HG03095 (cell line): Measurements from ENCODE around the gene SUSD6.

Experiments
- ATAC-seq: cut with Tn5 transposase; IDR thresholded peaks from one replicate; pipeline ENCODE4 v1.9.1; 2021; ENCODE audit warnings: moderate library complexity; ENCODE audit not compliant: unreplicated experiment

SUSD6 gene

DNA sequence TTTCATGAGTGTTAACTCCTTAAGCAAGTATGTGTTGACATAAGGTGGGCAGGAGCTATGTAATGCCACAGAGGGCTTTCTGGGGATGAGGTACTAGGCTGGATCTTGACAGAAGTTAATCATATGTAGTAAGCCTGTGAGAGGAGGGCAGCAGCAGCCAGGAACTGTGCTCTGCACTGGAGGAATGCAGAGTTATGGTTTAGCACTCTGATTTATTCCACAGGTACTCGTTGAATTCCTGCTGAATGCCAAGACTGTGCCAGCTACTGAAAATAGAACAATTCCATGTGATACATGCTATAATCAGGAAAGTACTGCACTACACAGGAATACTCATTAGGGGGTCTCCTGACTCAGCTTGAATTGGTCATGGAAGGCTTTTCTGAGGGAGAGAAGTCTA, 58.7 kb downstream of the SUSD6 start:
- no peak for ATAC-seq

DNA sequence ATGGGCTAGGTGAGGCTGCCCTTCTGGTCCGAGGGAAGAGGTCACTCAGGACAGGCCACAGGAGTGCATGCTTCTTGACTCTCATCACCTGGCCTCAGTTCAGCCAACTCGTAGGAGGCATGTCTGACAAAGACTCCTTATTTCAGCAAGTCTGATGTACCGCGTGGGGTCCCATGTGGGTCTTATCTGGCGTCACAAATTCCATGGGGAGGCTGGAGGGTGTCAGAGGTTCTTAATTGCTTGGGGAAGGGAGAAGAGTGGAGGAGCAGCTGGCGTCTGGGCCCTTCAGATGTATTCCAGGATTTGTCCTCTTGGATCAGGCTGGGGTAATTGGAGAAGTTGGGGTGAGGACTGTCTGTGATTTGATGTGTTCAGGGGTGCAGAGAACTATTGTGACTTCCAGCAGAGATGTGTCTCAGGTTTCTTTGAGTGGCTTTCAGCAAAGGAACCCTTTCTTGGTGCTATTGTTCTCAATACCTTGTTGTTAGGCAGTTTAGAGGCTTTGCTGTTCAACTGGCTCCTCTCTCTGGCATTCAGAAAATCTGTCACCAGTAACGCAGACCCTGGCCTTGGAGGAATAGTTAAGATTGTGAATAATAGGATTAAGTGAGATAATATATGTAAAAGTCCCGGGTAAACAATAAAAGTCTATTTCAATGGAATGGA, 60.1 kb downstream of the SUSD6 start:
- ATAC-seq: no peak

DNA sequence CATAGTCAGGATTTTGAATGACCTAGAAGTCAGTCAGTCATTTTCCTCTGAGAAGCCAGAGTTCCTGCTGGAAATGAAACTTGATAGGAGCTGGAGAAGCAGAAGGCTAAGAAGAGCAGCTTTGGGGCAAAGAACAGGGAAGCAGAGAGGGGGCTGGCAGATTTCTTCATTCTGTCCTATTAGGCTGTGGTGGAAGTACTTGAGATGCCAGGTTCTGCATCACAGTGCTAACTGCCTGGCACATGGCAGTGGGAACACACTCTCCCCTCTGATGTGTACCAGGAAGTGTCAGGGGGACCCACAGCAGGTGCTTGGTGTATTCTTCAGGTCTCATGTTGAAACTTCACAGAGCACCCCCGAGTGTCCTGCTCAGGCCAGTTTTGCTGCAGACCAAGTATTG, 61.0 kb downstream of the SUSD6 start:
- no peak for ATAC-seq

DNA sequence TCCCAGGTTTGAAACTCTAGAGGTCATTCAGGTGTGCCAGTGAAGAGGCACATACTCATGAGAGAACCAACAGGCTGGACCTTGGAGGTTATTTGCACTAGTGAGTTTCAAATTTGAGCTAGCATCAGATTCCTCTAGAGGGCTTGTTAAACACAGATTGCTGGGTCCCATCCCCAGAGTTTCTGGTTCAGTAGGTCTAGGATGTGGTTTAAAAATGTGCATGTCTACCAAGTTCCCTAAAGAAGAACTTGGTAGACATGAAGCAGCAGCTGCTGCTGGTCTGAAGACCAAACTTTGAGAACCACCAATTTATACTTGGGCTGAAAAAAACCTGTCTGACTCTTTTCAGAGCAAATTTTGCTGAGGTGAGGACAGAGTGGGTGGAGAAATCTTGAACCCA, 61.7 kb downstream of the SUSD6 start:
- ATAC-seq: no peak

DNA sequence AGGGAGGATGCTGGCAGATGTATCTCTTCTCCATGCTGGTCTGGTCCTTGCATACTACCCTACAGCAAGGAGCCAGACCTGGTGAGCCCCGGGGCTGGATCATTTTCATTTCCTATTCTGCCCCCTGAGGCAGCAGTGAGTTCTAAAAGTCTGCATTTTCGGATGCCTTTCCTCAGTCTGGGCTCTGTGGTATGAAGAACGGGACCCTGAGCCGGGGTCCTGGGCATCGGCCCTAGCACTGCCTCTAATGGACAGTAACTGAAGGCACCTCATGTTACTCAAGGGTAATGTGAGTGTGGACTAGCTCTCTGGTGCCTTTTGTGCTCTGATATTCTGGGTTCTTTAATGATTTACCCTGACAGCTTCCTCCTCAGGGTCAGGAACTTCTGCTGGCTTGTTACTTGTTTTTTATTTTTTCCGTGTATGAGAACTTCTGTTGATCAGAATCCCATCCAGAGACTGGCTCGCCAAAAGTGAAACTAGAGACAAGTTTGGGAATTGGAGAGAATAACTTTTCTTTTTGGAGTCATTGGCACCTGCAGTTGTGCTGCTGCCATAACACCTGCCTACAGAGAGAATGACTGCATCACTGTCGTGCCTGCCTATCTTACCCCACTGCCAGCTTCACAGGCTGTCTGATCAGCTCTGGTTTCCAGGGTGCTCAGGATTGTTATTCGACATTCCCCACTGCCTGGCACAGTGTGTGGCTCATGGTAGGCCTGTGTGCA, 62.3 kb downstream of the SUSD6 start:
- no peak for ATAC-seq

DNA sequence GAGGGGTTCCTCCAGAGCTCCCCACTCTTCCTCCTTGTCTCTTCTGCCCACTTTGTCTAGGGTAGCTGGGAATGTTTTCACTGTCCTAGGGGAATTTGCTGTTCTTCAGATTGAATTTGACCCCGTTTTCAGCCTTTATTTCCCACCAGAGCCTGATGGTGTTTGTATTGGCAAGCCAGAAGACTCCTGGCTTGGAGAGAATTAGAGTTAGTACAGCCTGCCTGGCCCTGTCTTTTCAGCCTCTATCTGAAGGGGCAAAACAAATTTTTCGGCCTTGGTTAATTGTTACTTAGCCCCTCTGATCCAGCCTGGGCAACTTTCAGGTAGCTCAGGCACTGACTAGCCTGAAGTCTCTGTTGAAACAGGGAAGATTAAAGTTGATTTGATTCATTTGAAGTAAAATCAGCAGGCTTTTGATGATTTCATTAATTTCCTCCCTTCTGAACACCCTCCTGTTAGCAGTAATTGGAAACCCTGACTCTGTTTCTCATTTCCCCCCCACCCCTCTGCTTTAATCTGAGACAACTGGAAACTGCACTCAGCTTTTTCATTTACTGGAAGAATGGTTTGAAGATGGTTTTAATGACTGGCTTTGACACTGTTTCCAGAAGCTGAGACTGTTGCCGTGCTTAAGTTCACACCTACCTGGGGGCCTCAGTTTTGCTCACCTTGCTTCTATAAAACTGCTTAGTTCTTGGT, 63.3 kb downstream of the SUSD6 start:
- ATAC-seq: no peak

DNA sequence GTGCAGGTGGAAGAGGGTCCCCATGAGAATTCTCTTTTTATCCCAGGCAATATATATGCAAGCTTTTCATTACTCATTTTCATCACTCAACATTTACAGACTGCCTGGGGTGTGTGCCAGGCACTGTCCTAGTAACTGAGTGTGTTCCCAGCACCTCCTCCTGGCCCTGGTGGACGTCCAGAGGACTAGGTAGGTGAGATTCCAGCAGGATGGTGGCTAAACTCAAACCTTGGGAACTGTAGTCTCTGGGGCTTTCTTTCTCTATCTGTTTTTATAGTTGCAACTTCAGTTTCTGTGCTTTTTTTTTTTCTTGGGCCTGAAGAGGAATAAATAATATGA, 63.8 kb downstream of the SUSD6 start:
- no peak for ATAC-seq

DNA sequence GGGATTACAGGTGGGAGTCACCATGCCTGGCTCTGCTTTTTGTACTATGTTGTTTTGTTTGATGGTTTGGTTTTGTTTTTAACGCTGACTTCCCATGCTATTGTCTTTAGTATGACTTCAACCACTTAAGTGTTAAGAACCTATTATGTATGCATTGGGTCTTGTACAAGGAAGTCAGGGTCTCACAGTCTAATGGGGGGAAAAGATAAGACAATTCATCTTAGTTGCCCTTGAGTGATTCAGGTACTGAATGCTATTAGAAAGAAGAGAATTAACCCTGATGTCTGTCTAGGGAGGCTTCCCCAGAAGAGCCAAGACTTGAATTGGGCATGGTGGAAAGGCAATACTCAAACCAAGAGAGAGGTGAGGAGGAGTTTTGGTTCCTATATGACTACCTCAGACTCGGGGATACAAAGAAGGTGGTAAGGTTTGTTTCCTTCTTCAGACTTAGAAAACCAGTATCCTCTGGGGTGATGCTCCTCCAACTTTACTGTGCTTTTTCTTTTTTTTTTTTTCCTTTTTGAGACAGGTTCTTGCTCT, 64.6 kb downstream of the SUSD6 start:
- peak; percentile 72 for ATAC-seq

DNA sequence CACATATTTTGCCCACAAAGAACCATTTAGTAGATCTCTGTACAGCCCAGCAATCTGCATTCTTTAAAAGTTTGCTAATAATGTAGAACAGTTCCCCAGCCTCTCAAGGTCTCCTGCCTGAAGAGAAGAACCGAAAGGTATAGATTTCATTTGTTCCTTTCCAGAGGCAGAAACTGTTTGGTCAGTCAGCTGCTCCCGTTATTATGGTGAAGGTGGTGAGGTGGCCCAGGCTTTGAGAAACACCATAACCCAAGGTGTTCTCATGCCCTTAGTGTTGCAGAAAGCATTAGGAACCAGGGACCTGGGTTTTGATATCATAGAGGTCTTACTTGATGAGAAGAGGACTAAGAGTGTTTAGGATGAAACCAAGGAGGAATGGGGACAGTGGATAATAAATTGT, 65.3 kb downstream of the SUSD6 start:
- no peak for ATAC-seq

DNA sequence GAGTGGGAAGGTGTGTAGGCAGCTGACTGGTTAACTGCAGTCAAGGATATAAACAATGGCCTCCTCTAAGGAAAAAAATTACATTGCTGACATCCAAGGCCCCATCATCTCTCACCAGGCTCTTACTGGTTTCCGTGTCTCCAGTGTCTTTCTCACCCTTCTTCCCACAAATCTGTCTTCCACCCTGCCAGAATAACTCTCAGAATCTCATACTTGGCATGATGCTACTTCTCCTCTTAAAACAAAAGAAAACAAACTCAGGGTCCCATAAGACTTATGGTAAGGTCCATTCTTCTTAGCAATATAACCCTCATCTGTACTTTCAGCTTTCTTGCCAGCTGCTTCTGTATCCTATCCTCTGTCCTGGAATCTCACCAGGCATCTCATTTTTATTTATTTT, 68.9 kb downstream of the SUSD6 start:
- no peak for ATAC-seq

DNA sequence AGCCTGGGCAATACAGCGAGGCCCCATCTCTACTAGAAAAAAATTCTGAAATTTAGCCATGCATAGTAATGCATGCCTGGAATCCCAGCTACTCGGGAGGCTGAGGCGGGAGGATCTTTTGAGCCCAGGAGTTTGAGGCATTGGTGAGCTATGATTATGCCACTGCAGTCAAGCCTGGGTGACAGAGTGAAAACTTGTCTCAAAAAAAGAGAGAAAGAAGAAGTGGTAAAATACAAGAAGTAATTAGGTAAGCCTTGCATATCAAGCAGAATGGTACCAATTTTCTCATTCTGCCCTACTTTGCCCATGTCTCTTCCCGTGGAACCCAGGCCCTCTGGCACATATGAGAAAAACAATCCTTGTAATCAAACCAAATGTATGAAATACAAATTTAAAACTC, 70.7 kb downstream of the SUSD6 start:
- ATAC-seq: no peak

DNA sequence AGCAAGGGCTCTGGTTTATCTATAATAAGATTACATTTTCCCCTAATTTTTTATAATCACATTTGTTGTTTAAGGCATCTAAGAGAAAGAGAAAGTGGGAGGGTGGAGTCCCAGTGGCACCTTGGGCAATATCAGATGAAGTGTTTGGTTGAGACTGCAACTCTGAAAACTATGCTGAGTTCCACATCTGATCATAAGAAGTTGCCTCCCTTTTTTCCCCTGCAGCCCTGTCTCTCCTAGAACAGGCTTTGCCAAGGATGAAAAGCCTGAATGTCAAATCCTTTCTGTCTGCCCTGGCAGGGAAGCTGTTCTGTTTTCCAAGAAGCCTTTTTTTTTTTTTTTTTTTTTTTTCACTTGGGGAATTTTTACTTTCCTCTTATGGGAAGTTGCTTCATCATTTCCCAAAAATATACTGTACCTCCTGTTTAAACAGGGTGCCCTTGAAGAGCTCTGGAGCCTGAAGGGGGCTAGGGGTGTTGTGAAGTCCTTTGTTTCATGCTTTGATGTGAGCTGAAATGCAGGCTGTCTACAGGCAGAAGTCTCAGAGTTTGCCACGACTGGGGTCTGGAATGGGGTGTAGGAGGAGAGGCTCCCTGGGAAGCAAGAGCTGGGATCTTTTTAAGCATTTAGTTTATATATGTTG, 71.3 kb downstream of the SUSD6 start:
- ATAC-seq: no peak

DNA sequence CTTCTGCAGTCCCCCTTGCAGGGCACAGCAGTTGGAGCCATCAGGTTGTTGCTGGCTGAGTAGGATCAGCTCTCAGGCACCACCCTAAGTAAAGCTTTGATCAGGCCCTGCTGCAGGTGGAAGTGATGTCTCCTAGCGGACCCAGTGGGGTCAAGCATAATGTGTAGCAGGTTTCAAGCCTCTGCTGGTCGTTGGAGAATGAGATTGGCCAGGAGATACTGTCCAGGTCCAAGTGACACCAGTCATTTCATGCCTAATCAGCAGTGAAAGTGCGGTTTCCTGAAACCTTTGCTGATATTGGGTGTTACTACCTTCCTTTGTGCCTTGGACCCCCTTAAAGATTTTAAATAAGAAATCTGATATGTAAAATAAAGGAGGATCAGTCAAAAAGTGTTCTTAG, 72.6 kb downstream of the SUSD6 start:
- ATAC-seq: peak; percentile 42

DNA sequence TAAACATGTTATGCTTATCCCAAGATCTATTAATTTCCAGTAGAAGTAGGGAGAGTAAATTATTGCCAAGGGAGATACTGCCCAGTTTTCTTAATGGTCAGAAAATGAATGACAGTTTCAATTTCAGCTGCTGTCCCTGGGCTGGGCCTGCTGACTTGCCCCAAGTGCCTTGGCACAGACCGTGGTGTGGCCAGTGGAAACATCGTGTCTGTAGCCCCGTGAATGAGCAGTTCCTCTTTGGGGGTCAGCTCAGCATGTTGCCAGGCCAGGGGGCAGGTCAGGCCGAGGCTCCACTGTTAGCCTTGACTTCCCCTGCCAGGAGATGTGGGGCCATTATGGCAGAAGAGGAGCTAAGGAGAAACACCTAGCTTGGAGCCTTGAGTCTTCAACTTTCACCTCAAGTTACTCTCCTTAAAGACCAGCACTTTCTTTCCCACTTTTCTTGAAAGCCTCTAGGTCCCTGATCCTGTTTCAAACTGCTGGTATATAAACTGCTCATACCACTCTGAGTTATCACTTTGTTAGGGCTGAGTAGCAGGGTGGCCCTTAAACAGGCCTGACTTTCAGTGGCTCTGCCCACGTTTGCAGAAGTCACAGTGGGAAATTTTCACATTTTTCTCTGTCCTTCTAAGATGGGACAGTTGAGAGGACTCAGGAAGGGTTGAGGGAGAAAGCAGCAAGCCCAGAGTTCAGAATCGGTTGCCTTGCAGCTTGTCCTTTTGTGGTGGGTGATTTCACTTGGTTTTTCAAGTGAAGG, 73.2 kb downstream of the SUSD6 start:
- no peak for ATAC-seq

DNA sequence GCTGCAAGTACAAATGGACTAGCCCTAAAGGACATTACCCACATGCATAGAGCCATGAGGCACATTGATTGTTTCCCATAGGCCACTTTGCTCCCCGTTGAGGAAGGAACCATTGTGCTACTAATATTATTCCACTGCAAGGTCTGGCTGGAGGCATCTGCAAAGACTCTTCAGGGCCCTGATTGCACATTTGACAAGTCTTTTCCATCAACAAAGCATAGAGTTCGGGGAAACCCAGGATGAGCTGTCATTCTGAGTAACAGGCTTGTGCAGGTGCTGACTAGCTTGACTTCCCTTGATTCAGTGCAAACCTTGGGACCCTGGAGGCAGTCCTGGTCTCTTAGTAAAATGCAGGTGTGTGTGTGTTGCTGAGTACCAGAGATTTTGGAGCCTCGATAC, 73.8 kb downstream of the SUSD6 start:
- peak; percentile 60 for ATAC-seq

DNA sequence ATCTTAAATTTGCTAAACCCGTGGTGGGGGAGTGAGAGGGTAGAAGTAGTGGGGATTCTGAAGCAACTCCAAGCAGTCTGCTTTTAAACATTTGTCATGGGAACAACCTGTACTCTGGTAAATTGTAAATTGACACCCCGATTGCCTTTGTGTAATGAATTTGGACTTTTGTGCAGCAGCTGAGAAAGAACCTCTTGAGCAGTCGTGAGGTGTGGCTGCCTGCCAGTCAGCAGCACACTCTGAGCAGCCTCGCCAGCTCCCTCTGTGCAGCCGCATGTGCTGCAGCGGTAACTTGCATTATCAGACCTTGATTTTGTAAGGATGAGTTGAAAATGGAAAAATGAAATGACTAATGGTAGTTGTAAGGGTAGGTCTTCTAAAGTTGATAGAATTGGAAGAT, 74.3 kb downstream of the SUSD6 start:
- ATAC-seq: no peak

DNA sequence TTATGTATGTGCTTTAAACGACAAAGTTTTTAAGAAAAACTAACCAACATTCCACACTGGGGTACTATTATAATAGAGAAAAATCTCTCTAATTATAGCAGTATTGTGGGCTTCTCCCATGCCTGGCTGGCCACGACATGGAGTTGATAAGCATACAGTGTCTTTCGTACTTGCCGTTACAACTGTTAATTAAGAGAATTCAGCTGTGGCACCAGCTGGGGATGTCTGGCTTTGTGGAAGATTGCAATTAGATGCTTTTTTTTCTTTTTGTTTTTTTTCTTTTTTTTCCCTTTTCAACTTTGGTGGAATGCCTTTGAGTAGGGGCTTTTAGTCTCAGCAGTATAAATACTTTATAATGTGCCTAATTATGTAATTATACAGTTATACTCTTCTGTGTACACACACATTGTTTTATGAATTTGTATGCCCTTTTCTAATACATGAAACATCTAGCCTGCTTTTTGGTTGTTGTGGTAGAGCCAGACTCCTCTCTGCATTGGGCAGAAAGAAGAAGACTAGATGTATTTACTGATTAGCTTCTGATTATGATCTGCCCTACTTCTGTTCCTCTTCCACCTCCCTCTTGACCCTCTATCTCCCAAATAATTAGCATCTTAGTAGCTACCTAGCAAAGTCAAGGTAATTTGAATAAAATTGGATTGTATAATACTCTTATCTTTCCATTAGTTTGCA, 76.4 kb downstream of the SUSD6 start:
- no peak for ATAC-seq

DNA sequence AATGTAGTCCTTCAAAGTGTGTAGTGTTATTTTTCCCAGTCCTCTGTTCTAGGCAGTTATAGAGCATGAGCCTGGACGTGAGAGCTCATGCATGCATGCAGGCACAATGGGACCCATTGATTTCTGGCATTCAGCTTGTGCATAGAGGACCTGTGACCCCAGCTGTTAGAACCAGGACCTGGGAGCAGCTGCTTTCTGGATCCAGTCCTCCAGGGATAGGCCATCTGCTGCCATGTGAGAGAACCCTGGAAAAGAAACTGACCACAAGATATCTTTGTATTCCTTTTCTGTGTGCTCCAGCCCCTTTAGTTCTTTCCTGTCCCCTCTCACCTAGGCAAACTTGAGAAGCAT, 76.9 kb downstream of the SUSD6 start:
- ATAC-seq: no peak

DNA sequence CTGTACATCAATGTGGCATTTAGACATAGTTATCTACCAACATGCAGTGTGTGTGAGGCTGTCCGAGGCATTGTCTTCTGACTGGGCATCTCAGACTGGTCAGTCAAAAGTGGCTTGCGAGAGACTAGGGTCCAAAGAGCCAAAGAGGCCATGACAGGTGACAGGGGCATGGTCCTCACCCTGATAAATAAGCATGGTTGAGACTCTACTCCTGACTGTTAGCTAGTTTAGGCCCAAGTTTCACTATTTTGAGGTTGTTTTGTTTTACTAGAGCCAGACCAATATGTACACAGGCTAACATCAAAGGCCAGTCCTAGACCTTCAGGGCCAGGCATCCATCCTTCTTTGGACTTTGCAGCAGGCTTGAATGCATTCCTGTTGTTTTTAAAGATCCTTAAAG, 78.6 kb downstream of the SUSD6 start:
- no peak for ATAC-seq

DNA sequence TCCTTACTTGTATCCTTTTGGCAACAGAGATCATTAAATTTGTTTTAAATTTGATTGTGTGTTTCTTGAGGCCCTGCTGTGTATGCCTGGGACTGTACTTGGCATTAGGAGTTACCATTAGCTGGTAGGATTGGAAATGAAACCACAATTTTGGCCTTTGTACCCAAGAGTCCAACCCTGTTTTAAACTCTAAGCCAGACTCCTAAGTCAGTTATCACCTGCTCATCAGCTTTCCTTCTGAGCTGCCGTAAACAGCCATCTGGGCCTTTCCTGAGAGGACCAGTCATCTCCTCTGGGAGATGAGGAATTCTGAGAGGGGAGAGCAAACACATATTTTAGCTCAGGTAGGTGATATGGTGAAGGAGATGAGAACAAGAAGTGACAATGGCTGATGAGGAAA, 81.2 kb downstream of the SUSD6 start:
- no peak for ATAC-seq
